SK-N-SH (cell line): ENCODE data around the gene LEPROT.

Source experiments
- CTCF ChIP-seq: fragments of 200-600 bp; sonication (generic); IDR thresholded peaks from 2 replicates; pipeline ENCODE4 v1.6.1; 2017; ENCODE audit warnings: antibody characterized with exemption, mild to moderate bottlenecking, moderate library complexity
- REST ChIP-seq: IDR thresholded peaks from 2 replicates; pipeline ENCODE4 v1.6.1; 2012; ENCODE audit warnings: mild to moderate bottlenecking, low read depth, low read length, moderate library complexity
- TAF1 ChIP-seq: IDR thresholded peaks from 2 replicates; pipeline ENCODE4 v1.6.1; 2012; ENCODE audit warnings: low read depth, mild to moderate bottlenecking, low read length, moderate library complexity, borderline replicate concordance
- YY1 ChIP-seq: IDR thresholded peaks from 2 replicates; pipeline ENCODE4 v1.4.0; 2012; ENCODE audit warnings: low read depth, mild to moderate bottlenecking

- no peak for TF ChIP-seq YY1
- no peak for TF ChIP-seq CTCF
- no peak for TF ChIP-seq TAF1
- no peak for TF ChIP-seq REST
Observed at GRCh38 chr1:65401612-65402011, 18.9 kb upstream of the LEPROT start.
